Kidney glomerular epithelial cell (primary cell): Measurements from ENCODE around the gene GP1BA.

Experiments used
- DNase-seq: peaks from one replicate; lab custom pipeline; 2025; lab: John Stamatoyannopoulos, UW

The GP1BA gene

GRCh38 chr17:4931963-4932362, at the start of gene GP1BA:
GP1BA (plus strand) TSS chr17:4932277; CDS start chr17:4932605, 328 bp downstream.
- no peak for DNase-seq

DNA sequence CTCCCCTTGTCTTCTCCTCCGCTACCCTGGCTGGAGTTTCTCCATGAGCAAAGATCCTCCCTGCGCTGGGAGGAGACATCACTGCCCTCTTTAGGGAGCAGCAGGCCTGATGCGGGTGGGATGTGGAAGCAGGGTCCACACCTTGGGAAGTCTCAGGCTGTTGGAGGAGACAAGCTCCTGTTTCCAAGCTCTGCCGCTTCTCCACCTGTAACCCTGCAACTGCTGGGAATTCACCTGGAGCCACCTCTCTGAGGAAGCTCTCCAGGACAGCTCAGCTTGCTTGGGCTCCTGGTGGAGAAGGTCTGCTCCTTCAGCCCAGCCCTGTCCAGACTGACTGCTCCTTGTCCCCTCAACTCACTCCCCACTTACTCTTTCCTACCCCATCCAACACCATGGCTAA, 47.6 kb upstream of the GP1BA start:
- DNase-seq = no peak

GRCh38 chr17:4886830-4887229, 45.2 kb upstream of the GP1BA start:
- DNase-seq = no peak

DNA sequence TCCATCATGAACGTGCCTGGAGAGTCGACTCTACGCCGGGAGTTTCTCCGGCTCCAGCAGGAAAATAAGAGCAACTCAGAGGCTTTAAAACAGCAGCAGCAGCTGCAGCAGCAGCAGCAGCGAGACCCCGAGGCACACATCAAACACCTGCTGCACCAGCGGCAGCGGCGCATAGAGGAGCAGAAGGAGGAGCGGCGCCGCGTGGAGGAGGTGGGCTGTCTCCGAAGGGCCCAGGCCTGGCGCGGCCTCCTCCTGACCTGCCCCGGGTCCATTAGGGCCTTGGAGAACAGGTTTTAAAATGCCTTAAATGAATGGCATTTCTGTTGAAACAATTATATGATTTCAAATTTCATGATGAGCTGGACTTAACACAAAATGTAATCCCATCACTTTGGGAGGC, 44.5 kb upstream of the GP1BA start:
- no peak for DNase-seq

DNA sequence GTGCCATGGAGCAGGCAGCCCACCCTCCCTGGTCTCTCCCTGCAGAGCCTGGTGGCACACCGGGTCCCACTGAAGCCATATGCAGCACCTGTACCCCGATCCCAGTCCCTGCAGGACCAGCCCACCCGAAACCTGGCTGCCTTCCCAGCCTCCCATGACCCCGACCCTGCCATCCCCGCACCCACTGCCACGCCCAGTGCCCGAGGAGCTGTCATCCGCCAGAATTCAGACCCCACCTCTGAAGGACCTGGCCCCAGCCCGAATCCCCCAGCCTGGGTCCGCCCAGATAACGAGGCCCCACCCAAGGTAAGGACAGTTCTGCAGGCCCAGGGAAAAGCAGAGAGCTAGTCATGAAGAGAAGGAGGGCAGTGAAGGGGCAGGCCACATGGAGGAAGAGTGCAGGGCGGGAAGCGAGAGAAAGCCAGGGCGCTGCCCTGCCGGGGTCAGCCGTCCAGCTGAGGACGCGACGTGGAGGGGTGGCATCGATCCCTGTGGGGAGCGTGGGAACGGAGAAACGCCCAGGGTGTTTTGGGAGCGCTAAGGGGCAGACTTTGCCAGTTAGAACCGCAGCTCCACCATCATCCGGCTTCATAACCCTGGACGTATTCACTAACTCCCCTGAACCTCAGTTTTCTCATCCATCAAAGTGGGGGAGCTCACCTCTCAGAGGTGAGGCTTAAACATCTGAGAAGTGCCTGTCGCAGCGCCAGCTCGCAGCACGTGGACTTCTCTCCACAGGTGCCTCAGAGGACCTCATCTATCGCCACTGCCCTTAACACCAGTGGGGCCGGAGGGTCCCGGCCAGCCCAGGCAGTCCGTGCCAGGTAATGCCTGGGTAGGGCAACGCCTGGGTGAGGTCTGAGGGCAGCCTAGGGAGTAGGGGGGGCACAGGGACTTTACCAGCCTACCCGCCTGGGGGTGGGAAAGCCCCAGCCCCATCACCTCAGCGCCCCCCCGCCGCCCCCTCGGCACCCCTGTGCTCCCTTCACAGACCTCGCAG, 40.4 kb upstream of the GP1BA start:
- no peak for DNase-seq

- no peak for DNase-seq
Observed at GRCh38 chr17:4892499-4893221, 39.4 kb upstream of the GP1BA start.

DNA sequence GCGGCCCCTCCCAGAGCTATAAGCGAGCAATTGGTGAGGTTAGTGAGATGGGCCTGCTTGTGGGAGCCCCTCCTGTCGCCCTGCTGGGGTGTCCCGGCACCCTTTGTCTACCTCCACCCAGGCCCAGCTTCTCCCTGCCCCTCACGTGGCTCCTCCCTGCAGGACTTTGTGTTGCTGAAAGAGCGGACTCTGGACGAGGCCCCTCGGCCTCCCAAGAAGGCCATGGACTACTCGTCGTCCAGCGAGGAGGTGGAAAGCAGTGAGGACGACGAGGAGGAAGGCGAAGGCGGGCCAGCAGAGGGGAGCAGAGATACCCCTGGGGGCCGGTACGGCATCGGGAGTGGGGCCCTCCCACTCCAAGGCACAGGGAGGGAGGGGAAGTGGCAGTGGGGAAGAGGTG, 38.8 kb upstream of the GP1BA start:
- DNase-seq = no peak

DNA sequence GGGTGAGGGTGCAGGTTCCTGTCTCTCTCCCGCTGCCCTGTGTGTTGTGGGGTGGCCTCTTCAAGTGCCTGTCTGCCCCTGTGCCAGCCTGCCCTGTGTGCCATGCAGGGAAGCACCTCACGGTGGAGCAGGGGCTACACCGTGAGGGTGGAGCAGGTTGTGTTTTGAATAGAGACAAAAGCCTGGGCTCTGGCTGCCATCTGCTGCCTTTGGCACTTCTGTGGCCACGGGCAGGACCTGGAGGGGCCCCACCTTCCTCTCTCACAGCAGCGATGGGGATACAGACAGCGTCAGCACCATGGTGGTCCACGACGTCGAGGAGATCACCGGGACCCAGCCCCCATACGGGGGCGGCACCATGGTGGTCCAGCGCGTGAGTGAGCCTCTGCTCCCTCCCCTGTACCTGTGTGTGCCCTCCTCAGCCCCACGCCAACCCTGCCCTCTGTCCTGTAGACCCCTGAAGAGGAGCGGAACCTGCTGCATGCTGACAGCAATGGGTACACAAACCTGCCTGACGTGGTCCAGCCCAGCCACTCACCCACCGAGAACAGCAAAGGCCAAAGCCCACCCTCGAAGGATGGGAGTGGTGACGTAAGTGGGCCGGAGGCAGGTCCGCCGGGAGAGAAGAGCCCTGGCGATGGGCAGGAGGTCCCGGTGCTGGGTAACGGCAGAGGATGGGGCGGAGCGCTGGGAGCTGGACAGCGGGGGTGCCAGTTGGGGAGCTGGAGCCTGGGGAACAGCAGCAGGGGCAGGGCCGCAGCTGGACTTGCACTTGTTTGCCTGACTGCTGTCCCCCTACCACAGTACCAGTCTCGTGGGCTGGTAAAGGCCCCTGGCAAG, 38.1 kb upstream of the GP1BA start:
- no peak for DNase-seq

DNA sequence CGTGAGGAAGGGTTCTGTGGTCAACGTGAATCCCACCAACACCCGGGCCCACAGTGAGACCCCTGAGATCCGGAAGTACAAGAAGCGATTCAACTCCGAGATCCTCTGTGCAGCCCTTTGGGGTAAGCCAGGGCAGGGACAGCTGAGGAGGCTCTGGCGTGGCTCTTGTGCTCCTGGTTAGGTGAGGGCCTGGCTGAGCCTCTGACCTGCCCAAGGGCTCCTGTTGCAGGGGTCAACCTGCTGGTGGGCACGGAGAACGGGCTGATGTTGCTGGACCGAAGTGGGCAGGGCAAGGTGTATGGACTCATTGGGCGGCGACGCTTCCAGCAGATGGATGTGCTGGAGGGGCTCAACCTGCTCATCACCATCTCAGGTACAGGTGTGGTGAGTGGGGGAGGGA, 37.0 kb upstream of the GP1BA start:
- no peak for DNase-seq

DNA sequence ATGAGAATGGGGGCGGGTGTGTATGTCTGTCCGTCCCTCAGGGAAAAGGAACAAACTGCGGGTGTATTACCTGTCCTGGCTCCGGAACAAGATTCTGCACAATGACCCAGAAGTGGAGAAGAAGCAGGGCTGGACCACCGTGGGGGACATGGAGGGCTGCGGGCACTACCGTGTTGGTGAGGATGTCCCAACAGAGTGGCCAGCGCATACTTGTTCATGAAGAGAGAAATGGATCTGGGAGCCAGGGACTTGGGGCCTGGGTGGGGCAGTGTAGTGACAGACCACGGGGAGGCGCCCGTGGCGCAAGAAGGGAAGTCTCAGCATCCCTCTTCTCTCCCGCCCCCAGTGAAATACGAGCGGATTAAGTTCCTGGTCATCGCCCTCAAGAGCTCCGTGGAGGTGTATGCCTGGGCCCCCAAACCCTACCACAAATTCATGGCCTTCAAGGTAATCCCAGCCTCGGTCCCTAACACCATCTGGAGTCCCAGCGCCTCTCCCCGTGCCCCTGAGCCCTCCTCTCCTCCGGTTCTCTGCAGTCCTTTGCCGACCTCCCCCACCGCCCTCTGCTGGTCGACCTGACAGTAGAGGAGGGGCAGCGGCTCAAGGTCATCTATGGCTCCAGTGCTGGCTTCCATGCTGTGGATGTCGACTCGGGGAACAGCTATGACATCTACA, 36.3 kb upstream of the GP1BA start:
- DNase-seq = no peak

DNA sequence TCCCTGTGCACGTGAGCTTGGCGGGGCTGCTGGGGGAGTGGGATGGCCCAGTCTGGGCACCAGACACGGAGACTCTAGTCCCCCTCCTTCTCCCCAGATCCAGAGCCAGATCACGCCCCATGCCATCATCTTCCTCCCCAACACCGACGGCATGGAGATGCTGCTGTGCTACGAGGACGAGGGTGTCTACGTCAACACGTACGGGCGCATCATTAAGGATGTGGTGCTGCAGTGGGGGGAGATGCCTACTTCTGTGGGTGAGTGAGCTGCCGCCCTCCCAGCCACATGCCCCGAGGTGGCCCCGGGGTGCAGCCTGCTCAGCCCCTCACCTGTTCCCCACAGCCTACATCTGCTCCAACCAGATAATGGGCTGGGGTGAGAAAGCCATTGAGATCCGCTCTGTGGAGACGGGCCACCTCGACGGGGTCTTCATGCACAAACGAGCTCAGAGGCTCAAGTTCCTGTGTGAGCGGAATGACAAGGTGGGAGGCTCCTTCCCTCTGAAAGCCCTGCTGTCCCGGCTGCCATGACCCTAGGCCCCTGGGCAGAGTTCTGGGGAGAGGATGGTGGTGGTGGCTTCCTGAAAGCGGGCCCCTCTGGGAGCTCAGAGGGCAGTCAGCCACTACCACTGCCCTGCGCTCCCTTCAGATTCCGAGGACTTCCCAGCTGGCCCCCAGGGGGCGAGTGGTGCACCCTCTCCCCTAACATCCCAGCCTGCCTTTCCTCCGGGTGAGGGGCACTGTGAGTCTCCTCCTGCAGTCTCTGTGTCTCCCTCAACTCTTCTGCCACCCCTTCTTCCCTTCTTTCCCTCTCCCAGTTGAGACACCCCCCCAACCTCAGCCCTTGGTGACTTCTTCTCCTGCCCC, 35.5 kb upstream of the GP1BA start:
- DNase-seq = no peak

DNA sequence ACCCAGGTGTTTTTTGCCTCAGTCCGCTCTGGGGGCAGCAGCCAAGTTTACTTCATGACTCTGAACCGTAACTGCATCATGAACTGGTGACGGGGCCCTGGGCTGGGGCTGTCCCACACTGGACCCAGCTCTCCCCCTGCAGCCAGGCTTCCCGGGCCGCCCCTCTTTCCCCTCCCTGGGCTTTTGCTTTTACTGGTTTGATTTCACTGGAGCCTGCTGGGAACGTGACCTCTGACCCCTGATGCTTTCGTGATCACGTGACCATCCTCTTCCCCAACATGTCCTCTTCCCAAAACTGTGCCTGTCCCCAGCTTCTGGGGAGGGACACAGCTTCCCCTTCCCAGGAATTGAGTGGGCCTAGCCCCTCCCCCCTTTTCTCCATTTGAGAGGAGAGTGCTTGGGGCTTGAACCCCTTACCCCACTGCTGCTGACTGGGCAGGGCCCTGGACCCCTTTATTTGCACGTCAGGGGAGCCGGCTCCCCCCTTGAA, 34.8 kb upstream of the GP1BA start:
- DNase-seq = no peak

DNA sequence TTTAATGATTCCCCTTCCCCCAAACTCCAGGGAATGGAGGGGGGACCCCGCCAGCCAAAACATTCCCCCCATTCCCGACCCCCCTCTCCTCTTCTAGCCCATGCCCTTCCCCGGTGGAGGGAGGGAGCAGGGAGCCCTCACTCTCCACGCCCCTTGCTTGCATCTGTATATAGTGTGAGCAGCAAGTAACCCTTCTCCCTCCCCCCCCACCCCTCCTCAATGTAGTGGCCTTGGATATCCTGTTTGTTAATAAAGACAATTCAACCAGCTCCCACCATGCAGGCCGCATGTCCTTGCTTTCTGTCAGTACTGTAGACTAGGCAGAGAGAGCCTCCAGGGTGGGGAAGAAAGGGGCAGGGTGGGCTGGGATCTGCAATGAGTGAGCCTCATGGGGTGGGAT, 34.3 kb upstream of the GP1BA start:
- no peak for DNase-seq

DNA sequence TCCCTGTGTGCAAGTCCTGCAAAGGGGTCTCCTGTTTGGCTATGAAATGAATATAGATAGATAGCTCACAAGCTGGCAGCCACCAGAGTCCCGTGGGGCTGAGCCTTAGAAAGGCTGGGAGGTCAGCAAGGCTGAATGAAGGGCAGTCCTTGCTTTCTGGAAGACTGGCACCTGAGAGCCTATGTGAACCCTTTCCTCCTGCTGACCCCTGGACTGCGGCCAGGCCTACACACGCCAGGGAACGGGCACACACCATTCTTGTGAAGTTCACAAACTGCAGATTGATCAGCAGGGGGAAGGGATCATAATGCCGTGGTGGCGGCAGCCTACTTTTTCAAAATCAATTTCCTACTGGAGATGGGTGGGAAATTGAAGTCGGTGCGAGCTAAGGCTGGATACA, 33.7 kb upstream of the GP1BA start:
- DNase-seq = no peak

GRCh38 chr17:4898927-4899326, 33.1 kb upstream of the GP1BA start:
- DNase-seq = no peak

DNA sequence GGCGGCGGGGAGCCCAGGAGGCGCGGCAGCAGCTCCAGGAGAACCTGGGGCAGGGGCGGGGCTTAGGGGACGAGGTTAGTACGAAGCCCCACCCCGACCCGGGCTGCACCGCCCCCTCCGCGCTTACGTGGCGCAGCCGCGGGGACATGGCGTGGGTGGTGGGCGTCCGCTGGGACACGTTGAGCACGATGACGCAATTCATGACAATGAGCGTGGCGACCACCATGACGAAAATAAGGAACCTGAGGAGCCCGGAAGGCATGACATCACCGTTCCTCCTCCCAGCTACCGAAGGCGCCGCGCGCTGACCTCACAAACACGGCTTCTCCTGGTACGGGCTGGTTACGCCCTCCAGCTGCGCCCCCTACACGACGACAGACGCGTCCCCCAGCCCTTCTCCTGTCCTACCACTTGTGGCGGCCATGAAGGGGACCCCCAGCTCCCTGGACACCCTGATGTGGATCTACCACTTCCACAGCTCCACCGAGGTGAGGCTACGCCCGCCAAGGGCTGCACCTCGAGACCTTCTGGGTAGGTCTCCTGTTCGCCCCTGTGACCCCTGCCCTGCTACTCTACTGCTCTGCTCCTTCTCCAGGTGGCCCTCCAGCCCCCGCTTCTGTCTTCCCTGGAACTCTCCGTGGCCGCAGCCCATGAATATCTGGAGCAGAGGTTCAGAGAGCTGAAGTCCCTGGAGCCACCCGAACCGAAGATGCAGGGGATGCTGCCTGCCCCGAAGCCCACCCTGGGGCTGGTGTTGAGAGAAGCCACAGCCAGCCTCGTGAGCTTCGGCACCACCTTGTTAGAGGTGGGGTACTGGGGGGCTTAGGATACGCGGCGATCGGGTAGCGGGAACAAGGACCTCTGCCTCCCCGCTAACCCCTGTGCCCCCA, 32.5 kb upstream of the GP1BA start, which contains the start of gene C17orf107:
TSS of gene C17orf107 (plus strand) at position 196 of the 890 bp plus-strand sequence. CDS start at position 423, 227 bp downstream.
- no peak for DNase-seq

GRCh38 chr17:4900231-4901107, 31.6 kb upstream of the GP1BA start:
- DNase-seq = no peak

DNA sequence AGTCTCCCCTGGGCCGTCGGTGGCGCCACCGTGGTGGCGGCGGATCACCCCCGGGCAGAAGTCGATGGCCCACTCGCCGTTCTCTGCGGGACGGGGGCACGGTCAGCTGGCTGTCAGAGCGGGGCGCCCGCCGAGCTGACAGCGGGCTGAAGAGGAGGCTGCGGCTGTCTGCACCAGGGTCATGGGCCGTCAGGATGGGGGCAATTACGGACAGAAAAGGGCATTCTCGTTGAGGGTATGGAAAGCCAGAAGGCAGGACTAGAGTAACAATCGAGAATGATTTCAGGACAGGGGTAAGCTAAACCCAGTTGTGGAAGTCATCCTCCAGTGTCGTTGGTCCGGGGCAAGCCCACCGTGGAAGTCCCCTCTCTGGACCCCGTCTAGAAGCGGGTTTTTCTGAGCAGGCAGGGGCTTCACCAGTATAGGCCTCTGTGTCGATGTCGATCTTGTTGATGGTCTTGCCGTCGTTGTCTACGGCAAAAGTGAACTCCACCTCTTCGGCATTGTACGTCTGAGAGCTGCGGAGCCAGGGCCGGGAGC, 30.9 kb upstream of the GP1BA start:
- no peak for DNase-seq
